ENCODE measurements around the gene TTC13.
"Not testable (repeated sequence)": the region's sequence is repeated elsewhere in the genome, so short reads cannot be mapped to it uniquely, and the experiment has no call there.

The TTC13 gene

GRCh38 chr1:230978491-230979388, at the start of gene TTC13, which contains the start of gene ARV1:
Gene TTC13, minus strand, starts transcription at chr1:230978861. Its CDS starts 31 bp downstream, at chr1:230978830.
Gene ARV1, plus strand, starts transcription at chr1:230979094. Its CDS starts 12 bp downstream, at chr1:230979106.
- peak within 1 kb of the TSS; percentile 89 for H2AFZ ChIP-seq (ENCODE audit: low read length, unreplicated experiment)
- no peak within 1 kb of the TSS for H3K27ac ChIP-seq (ENCODE audit: low read depth, low read length)
- H3K36me3 ChIP-seq (ENCODE audit: insufficient read depth, low read length) = peaks cover 9% of the 10 kb centered on the region; the same call in 1 of the 2 replicates
- peak within 1 kb of the TSS; percentile 88 for H3K4me3 ChIP-seq (ENCODE audit: low read depth, low read length)
- H3K79me2 ChIP-seq (ENCODE audit: control insufficient read depth, insufficient read depth, low read length, unreplicated experiment) = peaks cover 36% of the 10 kb centered on the region
- H3K4me1 ChIP-seq (ENCODE audit: control insufficient read depth, insufficient read depth, low read length, unreplicated experiment) = peaks cover 23% of the 10 kb centered on the region
- H3K27me3 ChIP-seq (ENCODE audit: insufficient read depth, low read length) = no peaks in the 10 kb centered on the region

- Histone ChIP-seq H3K4me3 (ENCODE audit: low read depth, low read length) (no peak overlapping the region), H3K79me2 (ENCODE audit: control insufficient read depth, insufficient read depth, low read length, unreplicated experiment) (no peaks in the 10 kb centered on the region), H3K4me1 (ENCODE audit: control insufficient read depth, insufficient read depth, low read length, unreplicated experiment) (no peaks in the 10 kb centered on the region), H3K36me3 (ENCODE audit: insufficient read depth, low read length) (no peaks in the 10 kb centered on the region), H2AFZ (ENCODE audit: low read length, unreplicated experiment) (no peak overlapping the region), H3K27ac (ENCODE audit: low read depth, low read length) (no peak overlapping the region), H3K27me3 (ENCODE audit: insufficient read depth, low read length) (no peaks in the 10 kb centered on the region)
These were observed 49.3 kb upstream of the TTC13 start for GRCh38 chr1:231027971-231028370.

- no peaks in the 10 kb centered on the region for H3K79me2 ChIP-seq (ENCODE audit: control insufficient read depth, insufficient read depth, low read length, unreplicated experiment)
These were observed 48.7 kb upstream of the TTC13 start for GRCh38 chr1:231027136-231027925.

GRCh38 chr1:231026576-231026975, 47.9 kb upstream of the TTC13 start:
- Histone ChIP-seq H3K27ac (ENCODE audit: low read depth, low read length) (no peak overlapping the region), H3K4me1 (ENCODE audit: control insufficient read depth, insufficient read depth, low read length, unreplicated experiment) (no peaks in the 10 kb centered on the region), H2AFZ (ENCODE audit: low read length, unreplicated experiment) (no peak overlapping the region), H3K36me3 (ENCODE audit: insufficient read depth, low read length) (no peaks in the 10 kb centered on the region), H3K27me3 (ENCODE audit: insufficient read depth, low read length) (no peaks in the 10 kb centered on the region), H3K4me3 (ENCODE audit: low read depth, low read length) (no peak overlapping the region), H3K79me2 (ENCODE audit: control insufficient read depth, insufficient read depth, low read length, unreplicated experiment) (no peaks in the 10 kb centered on the region)

More at GRCh38 chr1:231027136-231027925, 48.7 kb upstream of the TTC13 start:
- Histone ChIP-seq H3K27ac (ENCODE audit: low read depth, low read length) (no peak overlapping the region), H3K27me3 (ENCODE audit: insufficient read depth, low read length) (no peaks in the 10 kb centered on the region), H3K4me3 (ENCODE audit: low read depth, low read length) (no peak overlapping the region), H3K36me3 (ENCODE audit: insufficient read depth, low read length) (no peaks in the 10 kb centered on the region), H3K4me1 (ENCODE audit: control insufficient read depth, insufficient read depth, low read length, unreplicated experiment) (no peaks in the 10 kb centered on the region), H2AFZ (ENCODE audit: low read length, unreplicated experiment) (no peak overlapping the region)

GRCh38 chr1:231023150-231023549, 44.5 kb upstream of the TTC13 start:
- H3K4me3 ChIP-seq (ENCODE audit: low read depth, low read length) = no peak overlapping the region
- no peaks in the 10 kb centered on the region for H3K36me3 ChIP-seq (ENCODE audit: insufficient read depth, low read length)

GRCh38 chr1:231022543-231022942, 43.9 kb upstream of the TTC13 start:
- not testable (repeated sequence) for H3K27me3 ChIP-seq (ENCODE audit: insufficient read depth, low read length); H3K79me2 ChIP-seq (ENCODE audit: control insufficient read depth, insufficient read depth, low read length, unreplicated experiment); H3K4me3 ChIP-seq (ENCODE audit: low read depth, low read length); H3K36me3 ChIP-seq (ENCODE audit: insufficient read depth, low read length); H3K27ac ChIP-seq (ENCODE audit: low read depth, low read length); H3K4me1 ChIP-seq (ENCODE audit: control insufficient read depth, insufficient read depth, low read length, unreplicated experiment); H2AFZ ChIP-seq (ENCODE audit: low read length, unreplicated experiment)

More at GRCh38 chr1:231023150-231023549, 44.5 kb upstream of the TTC13 start:
- Histone ChIP-seq H3K79me2 (ENCODE audit: control insufficient read depth, insufficient read depth, low read length, unreplicated experiment) (no peaks in the 10 kb centered on the region), H3K27ac (ENCODE audit: low read depth, low read length) (no peak overlapping the region), H3K27me3 (ENCODE audit: insufficient read depth, low read length) (no peaks in the 10 kb centered on the region), H2AFZ (ENCODE audit: low read length, unreplicated experiment) (no peak overlapping the region), H3K4me1 (ENCODE audit: control insufficient read depth, insufficient read depth, low read length, unreplicated experiment) (no peaks in the 10 kb centered on the region)

- Histone ChIP-seq H3K27me3 (ENCODE audit: insufficient read depth, low read length) (no peaks in the 10 kb centered on the region), H3K36me3 (ENCODE audit: insufficient read depth, low read length) (no peaks in the 10 kb centered on the region), H2AFZ (ENCODE audit: low read length, unreplicated experiment) (no peak overlapping the region), H3K27ac (ENCODE audit: low read depth, low read length) (no peak overlapping the region), H3K4me1 (ENCODE audit: control insufficient read depth, insufficient read depth, low read length, unreplicated experiment) (no peaks in the 10 kb centered on the region), H3K4me3 (ENCODE audit: low read depth, low read length) (no peak overlapping the region), H3K79me2 (ENCODE audit: control insufficient read depth, insufficient read depth, low read length, unreplicated experiment) (no peaks in the 10 kb centered on the region)
These were observed 42.9 kb upstream of the TTC13 start for GRCh38 chr1:231021540-231022031.

- Histone ChIP-seq H3K4me3 (ENCODE audit: low read depth, low read length) (no peak overlapping the region), H3K36me3 (ENCODE audit: insufficient read depth, low read length) (no peaks in the 10 kb centered on the region), H3K79me2 (ENCODE audit: control insufficient read depth, insufficient read depth, low read length, unreplicated experiment) (no peaks in the 10 kb centered on the region), H3K27me3 (ENCODE audit: insufficient read depth, low read length) (no peaks in the 10 kb centered on the region), H2AFZ (ENCODE audit: low read length, unreplicated experiment) (no peak overlapping the region), H3K4me1 (ENCODE audit: control insufficient read depth, insufficient read depth, low read length, unreplicated experiment) (no peaks in the 10 kb centered on the region), H3K27ac (ENCODE audit: low read depth, low read length) (no peak overlapping the region)
These were observed 42.2 kb upstream of the TTC13 start for GRCh38 chr1:231020816-231021215.

GRCh38 chr1:231020139-231020601, 41.5 kb upstream of the TTC13 start:
- Histone ChIP-seq H3K36me3 (ENCODE audit: insufficient read depth, low read length) (no peaks in the 10 kb centered on the region), H2AFZ (ENCODE audit: low read length, unreplicated experiment) (no peak overlapping the region), H3K4me1 (ENCODE audit: control insufficient read depth, insufficient read depth, low read length, unreplicated experiment) (no peaks in the 10 kb centered on the region)

GRCh38 chr1:231019711-231020110, 41.0 kb upstream of the TTC13 start:
- Histone ChIP-seq H3K79me2 (ENCODE audit: control insufficient read depth, insufficient read depth, low read length, unreplicated experiment) (no peaks in the 10 kb centered on the region), H3K4me3 (ENCODE audit: low read depth, low read length) (no peak overlapping the region), H2AFZ (ENCODE audit: low read length, unreplicated experiment) (no peak overlapping the region), H3K4me1 (ENCODE audit: control insufficient read depth, insufficient read depth, low read length, unreplicated experiment) (no peaks in the 10 kb centered on the region), H3K36me3 (ENCODE audit: insufficient read depth, low read length) (no peaks in the 10 kb centered on the region), H3K27ac (ENCODE audit: low read depth, low read length) (no peak overlapping the region), H3K27me3 (ENCODE audit: insufficient read depth, low read length) (no peaks in the 10 kb centered on the region)

More at GRCh38 chr1:231020139-231020601, 41.5 kb upstream of the TTC13 start:
- H3K4me3 ChIP-seq (ENCODE audit: low read depth, low read length) = no peak overlapping the region
- H3K27me3 ChIP-seq (ENCODE audit: insufficient read depth, low read length) = no peaks in the 10 kb centered on the region
- H3K27ac ChIP-seq (ENCODE audit: low read depth, low read length) = no peak overlapping the region
- no peaks in the 10 kb centered on the region for H3K79me2 ChIP-seq (ENCODE audit: control insufficient read depth, insufficient read depth, low read length, unreplicated experiment)
